HG03575 (cell line): Measurements from ENCODE around the gene NBAS.
"Not testable (repeated sequence)": the region's sequence is repeated elsewhere in the genome, so short reads cannot be mapped to it uniquely, and the experiment has no call there.

Source experiments
- ATAC-seq: cut with Tn5 transposase; IDR thresholded peaks from one replicate; pipeline ENCODE4 v1.9.1; 2021; ENCODE audit not compliant: unreplicated experiment, insufficient number of reproducible peaks, low FRiP score; ENCODE audit errors: extremely low read depth

The NBAS gene

DNA sequence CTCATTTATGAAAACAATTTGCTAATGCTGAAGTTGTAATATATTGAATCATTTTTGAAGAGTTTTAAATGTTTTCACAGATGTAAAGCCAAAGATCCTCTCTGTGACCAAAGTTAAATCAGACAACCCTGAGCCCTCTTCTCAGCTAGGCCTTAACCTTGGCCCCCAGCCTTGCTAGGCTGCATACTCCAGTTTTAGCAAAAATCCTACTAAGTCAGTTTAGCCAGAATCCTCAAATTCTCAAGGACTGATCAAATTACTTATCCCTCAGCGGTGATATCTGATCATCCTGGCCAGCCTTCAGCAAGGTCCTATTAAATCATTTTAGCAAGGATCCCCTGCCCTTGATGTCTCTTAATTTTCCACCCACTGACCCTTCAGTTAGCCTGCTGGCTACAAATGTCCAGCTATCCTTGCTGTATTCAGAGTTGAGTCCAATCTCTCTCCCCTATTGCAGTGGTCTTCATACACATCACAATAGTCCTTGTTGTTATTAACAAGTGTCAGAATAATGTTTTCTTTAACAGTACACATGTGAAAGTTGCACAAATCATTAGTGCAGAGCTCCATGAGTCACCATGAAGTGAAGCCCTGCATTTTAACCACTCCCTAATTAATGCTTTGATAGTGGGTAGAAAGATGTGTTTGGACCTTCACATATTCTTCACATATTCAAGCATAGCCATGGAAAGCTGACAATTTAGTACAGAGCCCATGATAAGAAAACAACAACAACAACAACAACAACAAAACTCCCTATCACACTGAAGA lies 206.4 kb downstream of the NBAS start:
- ATAC-seq, result no peak

DNA sequence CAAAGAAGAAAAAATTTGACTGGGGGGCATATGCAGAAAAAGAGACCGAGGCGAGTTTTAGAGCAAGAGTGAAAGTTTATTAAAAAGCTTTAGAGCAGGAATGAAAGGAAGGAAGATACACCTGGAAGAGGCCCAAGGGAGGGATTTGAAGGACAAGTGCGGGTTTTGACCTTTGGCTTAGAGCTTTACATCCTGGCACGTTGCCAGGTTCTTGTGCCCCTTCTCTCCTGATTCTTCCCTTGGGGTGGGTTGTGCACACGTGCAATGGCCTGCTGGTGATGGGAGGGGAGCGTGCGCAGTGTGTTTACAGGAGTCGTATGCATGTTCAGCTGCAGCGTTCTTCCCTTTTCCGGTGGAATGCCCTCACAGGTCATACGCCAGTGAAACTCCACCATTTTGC lies 208.8 kb downstream of the NBAS start:
- ATAC-seq, result no peak

DNA sequence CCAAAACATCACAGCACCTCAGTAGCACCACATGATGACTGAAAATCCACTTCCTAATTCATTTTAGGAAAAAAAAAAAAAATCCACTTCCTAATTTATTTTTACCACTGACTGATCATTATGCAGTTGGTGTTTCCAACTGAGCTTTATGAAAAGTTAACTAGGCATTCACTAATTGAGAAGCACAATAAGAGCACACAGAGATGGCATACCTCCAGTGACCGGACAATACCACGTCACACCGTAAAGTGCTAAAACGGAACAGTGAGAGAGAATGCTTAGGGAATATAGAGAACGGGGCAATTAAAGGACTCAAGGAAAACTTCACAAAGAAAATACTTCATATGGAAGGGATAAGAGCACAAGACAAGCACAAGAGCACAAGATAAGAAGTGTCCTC lies 212.5 kb downstream of the NBAS start:
- no peak for ATAC-seq

DNA sequence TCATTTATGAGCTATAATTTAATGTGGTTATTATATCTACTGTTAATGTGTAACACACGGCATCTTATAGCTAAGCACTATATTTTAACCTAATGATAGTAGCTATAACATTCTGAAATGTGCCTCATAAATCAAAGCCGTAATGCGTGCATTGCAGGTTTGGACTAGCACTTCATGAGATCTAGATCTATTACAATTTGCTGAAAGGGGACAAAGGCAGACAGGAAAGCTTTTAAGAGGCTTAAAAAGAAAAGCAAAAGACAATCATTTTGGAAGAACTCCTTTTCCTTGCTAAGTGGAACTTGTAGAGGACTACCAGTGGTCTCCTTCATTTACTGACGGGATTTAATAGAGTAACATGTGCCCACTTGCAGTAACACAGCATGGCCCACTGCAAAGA lies 213.1 kb downstream of the NBAS start:
- no peak for ATAC-seq

DNA sequence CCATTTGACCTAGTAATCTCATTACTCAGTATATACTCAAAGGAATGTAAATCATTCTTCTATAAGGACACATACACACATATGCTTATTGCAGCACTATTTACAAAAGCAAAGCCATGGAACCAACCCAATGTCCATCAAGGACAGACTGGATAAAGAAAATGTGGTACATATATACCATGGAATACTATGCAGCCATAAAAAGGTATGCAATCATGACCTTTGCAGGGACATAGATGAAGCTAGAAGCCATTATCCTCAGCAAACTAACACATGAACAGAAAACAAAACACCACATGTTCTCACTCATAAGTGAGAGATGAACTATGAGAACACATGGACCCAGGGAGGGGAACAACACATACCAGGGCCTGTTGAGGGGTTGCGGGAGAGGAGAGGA lies 214.5 kb downstream of the NBAS start:
- ATAC-seq, result no peak

DNA sequence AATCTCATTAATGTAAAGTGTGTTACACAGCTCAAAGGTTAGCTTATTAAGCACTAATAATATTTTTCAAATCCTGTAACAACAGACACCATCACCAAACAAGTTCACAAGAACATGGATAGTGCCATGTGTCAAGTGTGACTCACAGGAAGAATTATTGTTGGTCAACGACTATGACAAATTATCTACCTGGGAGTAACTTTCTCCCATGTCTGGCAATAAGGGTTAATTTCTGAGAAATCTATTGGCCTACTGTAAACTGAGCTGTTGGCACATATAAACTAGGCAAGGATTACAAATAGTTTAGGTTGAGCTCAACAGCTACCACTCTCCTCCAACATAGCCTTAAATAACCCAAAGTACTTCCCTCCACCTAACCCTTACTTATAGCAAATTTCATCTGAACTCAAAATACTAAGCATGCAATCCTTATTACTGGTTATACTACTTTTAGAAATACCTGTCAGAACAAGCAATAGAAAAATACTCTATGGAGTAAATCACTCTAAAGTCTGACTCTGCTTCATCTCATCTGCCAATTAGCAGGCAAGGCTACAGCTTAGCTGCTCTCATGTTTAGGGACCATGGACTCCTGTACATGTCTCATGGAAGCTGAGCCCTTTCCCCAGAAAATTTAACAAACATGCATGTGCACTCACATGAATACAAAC lies 223.0 kb downstream of the NBAS start:
- no peak for ATAC-seq

DNA sequence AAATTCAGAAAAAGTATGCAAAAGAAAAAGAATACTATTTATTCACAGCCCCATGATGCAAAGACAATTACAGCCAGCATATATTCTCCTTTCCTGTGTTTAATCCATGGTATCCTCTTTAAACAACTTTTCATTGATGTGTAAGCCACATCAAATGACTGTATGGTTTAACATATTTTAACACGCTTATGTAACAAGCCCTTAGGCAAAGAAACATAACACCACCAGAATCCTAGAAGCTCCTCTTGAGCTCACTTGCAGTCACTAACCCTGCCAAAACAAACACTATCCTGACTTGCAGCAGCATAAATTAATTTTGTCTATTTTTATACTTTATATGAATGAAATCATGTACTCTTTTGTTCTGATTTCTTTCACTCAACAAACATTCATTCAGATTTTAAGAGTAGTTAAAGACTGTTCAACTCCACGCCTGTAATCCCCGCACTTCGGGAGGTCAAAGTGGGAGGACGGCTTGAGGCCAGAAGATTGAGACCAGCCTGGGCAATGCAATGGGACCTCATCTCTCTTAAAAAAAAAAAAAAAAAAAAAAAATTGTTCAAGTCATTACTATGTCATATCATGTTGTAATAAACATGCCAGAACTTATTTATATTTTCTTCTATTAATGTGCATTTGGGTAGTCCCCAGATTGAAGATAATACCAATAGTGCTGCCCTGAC lies 226.3 kb downstream of the NBAS start:
- ATAC-seq, result no peak

DNA sequence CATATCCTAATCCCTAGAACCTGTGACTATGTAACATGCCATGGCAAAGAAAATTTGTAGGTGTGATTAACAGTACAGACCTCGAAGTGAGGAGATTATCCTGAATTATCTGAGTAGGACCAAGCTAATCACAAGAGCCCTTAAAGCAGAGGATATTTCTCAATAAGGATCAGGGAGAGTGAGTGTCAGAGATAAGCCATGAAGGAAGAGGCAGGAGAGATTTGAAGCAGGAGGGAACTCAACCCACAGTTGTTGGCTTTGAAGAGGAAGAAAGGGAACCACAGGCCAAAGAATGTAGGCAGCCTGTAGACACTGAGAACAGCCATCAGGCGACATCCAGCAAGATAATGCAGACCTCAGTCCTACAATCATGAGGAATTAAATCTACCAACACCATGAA lies 229.3 kb downstream of the NBAS start:
- ATAC-seq, result no peak

DNA sequence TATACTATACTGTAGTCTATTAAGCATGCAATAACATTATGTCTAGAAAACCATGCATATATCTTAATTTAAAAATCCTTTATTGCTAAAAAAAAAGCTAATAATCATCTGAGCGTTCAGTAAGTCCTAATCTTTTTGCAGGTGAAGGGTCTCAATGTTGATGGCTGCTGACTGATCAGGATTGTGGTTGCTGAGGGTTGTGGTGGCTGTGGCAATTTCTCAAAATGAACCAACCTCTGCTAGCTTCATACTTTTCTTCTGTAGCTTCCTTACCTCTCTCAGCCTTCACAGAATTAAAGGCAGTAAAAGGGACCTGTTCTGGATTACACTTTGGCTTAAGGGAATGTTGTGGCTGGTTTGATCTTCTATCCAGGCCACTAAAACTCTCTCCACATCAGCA lies 235.8 kb downstream of the NBAS start:
- no peak for ATAC-seq

DNA sequence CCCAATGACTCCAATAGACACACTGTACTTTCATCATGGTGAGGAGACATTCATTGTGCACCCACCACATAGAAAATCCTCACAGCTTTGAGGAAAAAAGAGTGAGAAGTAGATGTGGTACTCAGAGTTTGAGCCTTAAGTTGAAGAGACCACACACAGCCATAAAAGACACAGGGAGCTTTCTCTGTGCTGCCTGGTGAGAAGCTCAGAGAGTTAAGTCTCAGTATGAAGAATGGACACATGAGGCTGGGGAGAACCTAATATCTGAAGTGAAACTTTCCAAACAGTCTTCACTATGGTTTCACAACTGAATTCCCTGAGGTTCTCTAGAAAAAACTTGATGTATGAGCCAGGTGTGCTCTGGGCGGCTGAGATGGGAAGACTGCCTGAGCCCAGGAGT lies 237.9 kb downstream of the NBAS start:
- no peak for ATAC-seq

DNA sequence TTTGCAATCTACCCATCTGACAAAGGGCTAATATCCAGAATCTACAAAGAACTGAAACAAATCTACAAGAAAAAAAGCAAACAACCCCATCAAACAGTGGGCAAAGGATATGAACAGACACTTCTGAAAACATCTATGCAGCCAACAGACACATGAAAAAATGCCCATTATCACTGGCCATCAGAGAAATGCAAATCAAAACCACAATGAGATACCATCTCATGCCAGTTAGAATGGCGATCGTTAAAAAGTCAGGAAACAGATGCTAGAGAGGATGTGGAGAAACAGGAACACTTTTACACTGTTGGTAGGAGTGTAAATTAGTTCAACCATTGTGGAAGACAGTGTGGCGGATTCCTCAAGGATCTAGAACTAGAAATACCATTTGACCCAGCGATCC lies 239.7 kb downstream of the NBAS start:
- ATAC-seq, result not testable (repeated sequence)

DNA sequence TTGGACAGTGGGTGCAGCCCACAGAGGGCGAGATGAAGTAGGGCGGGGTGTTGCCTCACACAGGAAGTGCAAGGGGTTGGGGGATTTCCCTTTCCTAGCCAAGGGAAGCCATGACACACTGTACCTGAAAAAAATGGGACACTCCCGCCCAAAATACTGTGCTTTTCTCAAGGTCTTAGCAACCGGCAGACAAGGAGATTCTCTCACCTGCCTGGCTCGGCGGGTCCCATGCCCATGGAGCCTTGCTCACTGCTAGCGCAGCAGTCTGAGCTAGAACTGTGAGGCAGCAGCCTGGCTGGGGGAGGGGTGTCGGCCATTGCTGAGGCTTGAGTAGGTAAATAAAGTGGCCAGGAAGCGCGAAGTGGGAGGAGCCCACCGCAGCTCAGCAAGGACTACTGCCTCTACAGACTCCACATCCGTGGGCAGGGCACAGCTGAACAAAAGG lies 244.7 kb downstream of the NBAS start:
- ATAC-seq, result no peak

DNA sequence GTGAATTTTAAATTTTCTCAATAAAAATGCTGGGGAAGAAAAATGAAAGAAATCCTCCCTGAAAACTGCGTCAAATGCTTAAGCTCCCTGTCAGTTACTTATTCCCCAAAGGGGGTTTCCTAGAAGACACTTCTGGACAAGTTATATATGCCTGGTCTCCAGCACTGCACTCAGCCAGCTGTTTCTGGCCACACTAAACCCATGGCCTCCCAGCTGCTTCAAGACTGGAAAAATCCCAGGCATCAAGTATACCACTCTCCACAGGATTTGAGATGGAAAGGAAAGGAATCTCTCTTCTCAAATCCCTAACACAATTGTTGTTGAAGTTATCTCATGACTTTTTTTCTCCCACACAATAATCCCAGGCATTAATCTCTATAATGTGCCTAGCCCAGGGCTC lies 245.7 kb downstream of the NBAS start:
- ATAC-seq, result no peak

DNA sequence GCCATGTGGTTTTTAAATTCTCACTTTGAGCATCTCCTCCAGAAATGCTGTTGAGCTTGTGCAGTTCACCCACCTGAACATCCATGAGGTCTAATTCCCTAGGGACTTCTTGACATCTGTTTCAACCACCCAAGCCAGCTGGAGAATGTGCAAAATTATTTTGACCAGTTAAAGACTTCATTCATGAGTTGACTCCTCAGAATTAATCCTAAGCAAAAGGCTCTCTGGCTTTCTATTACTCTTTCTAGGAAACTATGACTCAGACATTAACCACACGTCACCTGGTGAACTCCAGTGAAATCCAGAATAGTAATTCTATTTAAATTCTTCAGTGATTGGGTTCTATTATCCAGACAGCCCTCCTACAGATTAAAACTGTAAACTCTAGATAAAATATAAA lies 247.5 kb downstream of the NBAS start:
- ATAC-seq, result peak; percentile 66

DNA sequence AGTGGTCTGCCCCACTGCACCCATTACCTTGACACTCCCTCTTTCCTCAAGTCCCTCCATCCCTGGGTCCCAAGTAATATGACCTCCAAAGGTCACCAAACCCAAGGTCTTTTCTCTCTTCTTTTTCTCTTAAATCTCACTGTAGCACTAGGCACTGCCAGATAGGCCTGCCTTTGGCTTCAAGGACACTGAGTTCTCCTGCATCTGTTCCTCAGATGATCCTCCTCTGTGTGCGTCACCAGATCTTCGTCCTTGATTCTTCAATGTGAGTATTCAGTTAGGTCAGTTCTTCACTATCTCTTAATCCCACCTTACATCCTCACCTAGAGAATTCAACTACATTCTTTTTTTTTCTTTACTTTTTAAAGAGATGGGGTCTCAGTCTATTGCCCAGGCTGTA lies 249.2 kb downstream of the NBAS start:
- ATAC-seq, result no peak

DNA sequence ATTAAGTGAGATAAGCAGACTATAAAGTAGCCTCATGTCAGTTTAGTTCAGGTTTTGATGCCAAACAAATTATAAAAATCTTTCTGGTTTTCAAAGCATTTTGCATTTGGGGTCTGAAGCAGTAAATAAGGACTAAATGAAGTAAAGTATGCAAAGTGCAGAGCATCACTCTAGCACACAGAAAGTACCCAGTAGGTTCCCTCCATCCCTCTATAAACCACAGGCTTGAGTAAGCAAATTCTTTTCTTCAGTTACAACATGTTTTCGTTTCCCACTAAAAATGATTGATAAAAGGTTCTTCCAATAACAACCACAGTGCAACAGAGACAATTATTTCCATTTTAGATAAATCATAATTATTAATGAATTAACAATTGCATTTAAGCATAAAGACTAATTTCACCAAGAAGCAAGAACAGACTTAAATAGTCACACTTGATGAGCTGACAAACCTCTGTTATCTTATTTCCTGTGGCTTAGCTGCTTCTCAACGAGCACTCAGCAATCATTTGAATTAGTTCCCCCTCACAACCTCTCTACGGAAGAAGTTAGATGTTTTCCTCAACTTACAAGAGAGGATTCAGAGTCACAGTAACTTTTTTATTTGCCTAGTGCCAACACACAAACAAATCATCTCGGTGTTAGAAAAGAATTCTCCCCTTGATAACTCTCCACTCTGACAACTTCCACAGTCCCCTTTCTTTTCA lies 249.8 kb downstream of the NBAS start:
- peak; percentile 38 for ATAC-seq

DNA sequence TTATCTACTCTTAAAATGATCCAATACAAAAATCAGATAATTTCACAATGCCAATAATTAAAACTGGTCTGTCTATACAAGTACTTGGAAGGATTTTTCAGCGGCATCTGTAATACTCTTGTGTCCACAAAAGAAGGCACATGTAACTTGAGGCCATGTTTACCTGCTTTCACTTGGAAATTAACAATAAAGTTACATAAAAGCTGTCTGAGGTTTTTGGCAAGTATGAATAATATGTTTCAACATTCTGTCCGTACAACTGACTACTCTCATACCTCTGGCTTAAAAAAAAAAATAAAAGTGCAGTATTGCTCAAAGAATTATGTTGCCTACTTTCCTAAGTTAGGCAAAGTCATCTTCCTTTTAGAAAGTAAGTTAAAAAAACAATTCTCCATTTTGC lies 253.6 kb downstream of the NBAS start:
- no peak for ATAC-seq

DNA sequence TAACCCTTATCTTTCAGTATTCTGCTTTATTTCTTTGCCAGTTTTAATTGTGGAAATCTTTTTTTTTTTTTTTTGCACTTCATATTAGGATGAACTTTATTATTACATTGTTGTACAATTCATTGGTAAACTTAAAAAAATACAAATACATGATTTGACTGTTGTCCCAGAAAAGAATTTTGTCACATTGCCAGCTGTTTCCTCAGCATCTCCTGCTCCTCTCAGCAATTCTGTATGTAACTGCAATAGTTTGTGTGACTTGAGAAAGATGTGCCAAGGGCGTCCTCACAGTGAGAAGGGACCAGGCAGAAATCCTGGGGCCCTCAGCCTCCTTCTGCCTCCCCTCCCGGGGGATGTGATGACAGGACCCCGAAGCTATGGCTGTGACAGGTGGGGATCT lies 254.4 kb downstream of the NBAS start:
- no peak for ATAC-seq

DNA sequence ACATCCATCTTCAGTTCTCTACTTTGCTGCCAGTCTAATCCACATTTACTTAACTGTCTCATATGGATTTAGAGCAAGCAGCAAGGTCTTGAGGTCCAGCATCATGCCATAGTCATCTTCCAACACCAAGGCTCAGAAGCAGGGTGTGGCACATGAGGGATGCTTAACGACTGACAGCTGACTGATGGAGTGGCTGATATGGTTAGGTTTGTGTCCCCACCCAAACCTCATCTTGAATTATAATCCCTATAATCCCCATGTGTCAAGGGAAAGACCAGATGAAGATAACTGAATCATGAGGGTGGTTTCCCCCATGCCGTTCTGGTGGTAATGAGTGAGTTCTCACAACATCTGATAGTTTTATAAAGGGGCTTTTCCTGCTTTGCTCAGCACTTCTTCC lies 257.3 kb downstream of the NBAS start:
- no peak for ATAC-seq

DNA sequence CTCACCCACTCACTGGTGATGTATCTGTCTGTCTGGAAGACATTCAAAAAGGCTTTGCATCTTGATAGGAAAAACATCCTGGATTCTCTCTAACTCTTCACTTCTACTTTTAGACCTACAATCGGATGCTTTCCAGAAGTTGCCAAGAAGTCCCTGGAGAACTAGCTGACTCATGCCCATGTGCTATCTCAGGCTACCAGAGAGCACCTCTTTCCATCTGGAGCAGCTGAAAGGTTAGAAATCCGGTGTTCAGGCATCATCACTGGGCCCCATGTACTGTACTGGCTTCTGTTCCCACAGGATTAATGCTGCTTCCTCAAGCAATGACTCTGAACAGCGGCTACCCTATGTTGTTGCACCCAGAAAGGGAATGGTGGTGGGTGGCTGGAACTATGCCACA lies 259.0 kb downstream of the NBAS start:
- ATAC-seq, result no peak
